SW 1271 (cell line): ENCODE data around the gene HECTD3.
"Not testable (repeated sequence)": the region's sequence is repeated elsewhere in the genome, so short reads cannot be mapped to it uniquely, and the experiment has no call there.

Experiments
- DNase-seq, 2 experiments: peaks; one replicate each; lab custom pipeline; 2025; lab: John Stamatoyannopoulos, UW

Gene HECTD3

DNA sequence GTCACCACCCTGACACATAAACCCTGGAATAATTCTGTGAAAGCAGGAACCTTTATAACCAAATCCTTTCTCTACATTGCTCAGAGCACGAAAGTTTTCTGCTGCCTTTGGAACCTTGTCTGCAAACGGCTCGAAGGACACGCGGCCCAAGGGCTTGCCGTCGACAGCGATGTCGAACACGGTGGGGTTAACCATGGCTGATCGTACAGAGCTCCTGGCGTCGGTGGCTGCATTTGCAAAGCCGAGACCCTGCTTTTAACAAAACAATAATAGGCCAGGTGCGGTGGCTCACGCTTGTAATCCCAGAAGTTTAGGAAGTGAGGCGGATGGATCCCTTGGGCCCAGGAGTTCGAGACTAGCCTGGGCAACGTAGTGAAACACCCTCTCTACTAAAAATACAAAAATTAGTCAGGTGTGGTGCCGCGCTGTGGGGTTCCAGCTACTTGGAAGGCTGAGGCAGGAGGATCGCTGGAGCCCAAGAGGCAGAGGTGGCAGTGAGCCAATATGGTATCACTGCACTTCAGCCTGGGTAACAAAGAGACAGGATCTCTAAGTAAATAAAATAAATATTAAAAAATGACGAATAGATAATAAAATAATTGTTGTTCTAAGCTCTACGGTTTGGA is 22.5 kb downstream of the HECTD3 start:
- no peak for DNase-seq

DNA sequence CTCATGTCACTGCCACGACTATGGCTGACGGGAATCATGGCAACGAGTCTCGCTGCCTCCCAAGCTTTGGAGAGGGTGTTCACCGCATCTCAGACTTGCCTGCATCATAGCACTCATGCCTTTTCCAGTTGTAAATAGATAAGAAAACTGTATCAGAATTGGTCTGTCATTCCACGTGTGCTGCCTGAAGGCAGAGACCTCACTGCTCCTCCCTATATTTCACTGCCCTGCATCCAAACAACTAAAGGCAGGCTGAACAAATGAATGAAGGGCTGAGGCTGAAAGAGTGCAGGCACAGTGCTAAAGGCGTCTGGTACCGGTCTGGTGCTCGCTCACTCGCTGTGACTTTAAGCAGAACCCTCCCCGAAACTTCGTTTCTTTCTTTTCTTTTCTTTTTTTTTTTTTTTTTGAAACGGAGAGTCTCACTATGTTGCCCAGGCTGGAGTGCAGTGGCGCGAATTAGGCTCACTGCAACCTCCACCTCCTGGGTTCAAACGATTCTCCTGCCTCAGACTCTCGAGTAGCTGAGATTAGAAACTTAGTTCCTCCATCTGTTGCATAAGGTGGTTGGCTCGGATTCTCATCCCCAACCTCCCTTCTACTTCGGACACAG is 25.3 kb downstream of the HECTD3 start:
- DNase-seq: no peak

DNA sequence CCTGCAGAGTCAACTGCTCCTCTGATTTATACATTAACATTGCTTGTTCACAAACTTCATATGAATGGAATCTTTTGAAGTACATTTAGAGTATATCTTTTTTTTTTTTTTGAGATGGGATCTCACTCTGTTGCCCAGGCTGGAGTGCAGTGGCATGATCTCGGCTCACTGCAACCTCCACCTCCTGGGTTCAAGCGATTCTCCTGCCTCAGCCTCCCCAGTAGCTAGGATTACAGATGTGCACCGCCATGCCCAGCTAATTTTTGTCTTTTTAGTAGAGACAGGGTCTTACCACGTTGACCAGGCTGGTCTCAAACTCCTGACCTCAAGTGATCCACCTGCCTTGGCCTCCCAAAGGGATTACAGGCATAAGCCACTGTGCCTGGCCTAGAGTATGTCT is 33.8 kb downstream of the HECTD3 start:
- not testable (repeated sequence) for DNase-seq

DNA sequence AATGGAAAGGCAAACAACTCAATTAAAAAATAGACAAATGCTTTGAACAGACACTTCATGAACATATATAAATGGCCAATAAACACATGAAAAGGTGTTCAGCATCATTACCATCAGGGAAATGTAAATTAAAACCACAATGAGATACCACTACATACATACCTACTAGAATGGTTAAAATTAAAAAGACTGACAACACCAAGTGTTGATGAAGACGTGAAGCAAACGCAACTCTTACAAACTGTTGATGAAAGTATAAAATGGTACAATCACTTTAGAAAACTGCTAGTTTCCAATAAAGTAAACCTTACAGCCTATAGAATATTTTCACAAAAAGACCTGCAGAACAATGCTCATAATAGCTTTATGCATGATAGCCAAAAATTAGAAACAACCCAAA is 34.9 kb downstream of the HECTD3 start:
- DNase-seq: no peak

DNA sequence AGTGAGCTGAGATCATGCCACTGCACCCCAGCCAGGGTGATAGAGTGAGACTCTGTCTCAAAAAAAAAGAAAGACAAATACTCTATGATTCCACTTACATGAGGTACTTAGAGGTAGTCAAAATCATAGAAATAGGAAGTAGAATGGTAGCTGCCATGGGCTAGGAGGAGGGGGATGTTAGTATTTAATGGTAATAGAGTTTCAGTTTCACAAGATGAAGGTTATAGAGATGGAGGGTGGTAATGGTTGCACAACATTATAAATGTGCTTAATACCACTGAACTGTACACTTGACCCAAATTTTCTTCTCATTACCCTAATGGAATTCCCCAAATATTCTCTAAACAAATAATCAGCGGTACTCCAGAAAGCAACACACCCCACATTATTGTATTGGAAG is 37.5 kb downstream of the HECTD3 start:
- no peak for DNase-seq

DNA sequence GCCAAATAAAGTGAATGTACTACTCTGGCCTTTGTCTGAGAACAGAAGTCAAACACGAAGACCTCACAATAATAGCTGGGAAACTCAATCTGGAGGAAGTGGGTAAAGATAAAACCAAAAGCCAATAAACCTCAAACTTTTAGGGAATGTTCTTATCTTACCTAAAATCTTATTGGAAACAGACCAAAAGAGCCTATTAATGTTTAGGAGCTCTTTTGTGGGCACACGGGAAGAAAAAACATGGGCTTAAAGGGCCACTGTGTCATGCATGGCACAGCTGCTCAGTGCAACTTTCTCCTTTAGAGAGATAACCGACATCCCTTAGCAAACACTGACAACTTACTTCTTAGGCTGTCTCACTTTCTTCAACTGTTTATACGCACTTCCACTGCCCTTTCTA is 40.8 kb downstream of the HECTD3 start:
- no peak for DNase-seq

DNA sequence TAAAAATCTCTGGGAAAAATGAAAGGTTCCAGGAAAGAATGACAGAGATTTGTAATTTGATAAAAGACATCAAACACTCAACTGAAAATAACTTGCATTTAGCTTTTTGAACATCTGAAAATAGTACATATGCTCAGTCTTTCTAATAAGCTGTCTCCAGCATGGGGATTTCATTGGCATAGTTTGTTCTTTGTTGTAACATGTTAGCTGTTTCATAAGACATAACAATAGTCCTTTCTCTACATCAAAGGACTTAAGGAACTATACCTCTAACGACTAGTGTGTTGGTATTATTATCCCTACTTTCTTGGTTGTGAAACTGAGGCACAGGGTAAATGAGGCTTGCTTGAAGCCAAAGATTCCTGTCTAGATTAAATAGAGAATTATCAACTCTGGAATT is 46.7 kb downstream of the HECTD3 start:
- DNase-seq: no peak

DNA sequence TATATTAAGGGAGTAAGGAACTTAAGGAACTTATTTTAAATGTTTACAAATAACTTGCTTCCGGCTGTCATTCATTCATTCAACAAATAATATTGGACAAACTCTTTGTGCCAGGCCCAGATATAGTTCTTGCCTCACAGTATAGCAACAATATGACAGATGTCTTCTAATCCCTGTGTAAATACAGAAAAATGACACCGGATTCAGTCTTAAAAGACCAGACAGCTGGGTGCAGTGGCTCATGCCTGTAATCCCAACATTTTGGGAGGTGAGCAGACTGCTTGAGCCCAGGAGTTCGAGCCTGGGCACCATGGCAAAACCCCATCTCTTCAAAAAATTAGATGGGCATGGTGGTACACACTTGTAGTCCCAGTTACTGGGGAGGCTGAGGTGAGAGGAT is 48.4 kb downstream of the HECTD3 start:
- DNase-seq: no peak

DNA sequence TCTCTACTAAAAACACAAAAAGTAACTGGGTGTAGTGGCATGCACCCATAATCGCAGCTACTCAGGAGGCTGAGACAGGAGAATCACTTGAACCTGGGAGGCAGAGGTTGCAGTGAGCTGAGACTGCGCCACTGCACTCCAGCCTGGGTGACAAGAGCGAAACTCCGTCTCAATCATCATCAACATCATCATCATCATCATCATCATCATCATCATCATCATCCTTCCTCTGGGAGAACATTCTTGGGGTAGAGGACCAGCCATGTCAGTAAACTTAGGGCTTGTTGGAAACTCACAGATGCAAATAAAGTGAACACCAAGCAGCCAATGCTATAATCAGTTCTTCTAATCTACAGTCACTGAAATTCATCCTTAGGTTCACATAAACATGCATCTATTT is 49.1 kb downstream of the HECTD3 start:
- not testable (repeated sequence) for DNase-seq

DNA sequence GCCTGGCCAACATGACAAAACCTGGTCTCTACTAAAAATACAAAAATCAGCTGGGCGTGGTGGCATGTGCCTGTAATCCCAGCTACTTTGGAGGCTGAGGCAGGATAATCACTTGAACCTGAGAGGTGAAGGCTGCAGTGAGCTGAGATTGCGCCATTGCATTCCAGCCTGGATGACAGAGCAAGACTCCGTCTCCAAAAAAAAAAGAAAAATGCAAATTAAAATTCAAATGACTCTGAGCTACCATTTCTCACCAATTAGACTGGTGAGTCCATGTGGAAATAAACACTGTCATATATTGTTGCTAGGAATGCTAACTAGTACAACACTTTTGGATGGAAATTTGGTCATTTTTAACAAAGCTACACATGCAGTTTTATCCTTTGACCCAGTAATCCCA is 53.6 kb downstream of the HECTD3 start:
- not testable (repeated sequence) for DNase-seq

DNA sequence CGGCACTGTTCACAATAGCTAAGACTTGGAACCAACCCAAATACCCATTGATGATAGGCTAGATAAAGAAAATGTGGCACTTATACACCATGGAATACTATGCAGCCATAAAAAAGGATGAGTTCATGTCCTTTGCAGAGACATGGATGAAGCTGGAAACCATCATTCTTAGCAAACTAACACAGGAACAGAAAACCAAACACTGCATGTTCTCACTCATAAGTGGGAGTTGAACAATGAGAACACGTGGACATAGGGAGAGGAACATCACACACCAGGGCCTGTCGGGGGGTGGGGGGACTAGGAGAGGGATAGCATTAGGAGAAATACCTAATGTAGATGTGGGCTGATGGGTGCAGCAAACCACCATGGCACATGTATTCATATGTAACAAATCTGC is 55.0 kb downstream of the HECTD3 start:
- DNase-seq: not testable (repeated sequence)
